GM21723 (cell line): ENCODE results near the gene ARFIP1.

Experiments used
- ATAC-seq: cut with Tn5 transposase; IDR thresholded peaks from one replicate; pipeline ENCODE4 v1.9.1; 2021; ENCODE audit warnings: mild to moderate bottlenecking, moderate library complexity; ENCODE audit not compliant: unreplicated experiment

The ARFIP1 gene

GRCh38 chr4:152959080-152959479 lies 179.3 kb downstream of the ARFIP1 start:
- no peak for ATAC-seq

DNA sequence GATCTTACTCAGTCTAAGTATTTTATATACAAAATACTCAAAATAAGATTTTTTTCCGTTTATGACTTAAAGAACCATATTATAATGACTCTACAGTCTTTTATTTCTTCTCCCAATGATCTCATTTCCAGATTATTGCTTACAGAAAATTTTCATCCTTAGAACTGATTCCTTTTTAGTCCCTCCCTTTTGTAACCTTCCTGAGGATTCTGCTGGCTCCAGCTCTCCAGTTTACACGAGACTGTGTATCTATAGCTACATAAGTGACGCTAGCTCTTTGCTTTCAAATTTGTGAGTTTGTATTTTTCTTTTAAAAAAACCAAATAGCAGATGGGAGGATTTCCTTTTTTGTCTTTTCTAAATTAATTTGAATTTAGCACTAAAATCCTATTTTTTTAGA lies 180.3 kb downstream of the ARFIP1 start:
- no peak for ATAC-seq

- ATAC-seq = no peak
Measured at GRCh38 chr4:152961014-152961772, 181.4 kb downstream of the ARFIP1 start.

DNA sequence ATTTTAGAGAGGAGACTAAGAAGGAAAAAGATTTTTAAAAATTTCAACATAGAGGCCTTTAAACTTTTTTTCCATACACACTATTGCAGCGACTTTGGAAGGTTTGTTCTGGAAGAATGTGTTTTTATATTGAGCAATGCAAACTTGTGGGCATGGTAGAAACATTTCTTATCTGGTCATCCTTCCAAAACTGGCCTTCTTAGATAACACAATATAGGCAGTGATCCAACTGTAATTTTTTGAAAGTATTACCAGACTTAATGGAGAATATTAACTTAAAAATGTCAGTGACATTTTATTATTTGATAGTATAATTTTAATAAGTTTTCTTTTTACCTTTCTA lies 182.0 kb downstream of the ARFIP1 start:
- ATAC-seq = no peak
